Stimulated activated memory B cell treated with anti-CD40 and anti-IgM and Interleukin-4, amounts not matched to agents 10 μg/mL and 1 μg/mL and 100 μg/mL, for 72 hours (primary cell): ENCODE data around the gene BAHCC1.

Experiments
- ATAC-seq: fragments of 150-1000 bp; cut with Tn5 transposase; 2 replicates; pipeline ENCODE4 v1.10.0; 2021
- H3K27ac Mint-ChIP-seq: one replicate; pipeline ENCODE4 v1.8.0; 2022; ENCODE audit warnings: mild to moderate bottlenecking, mixed read lengths
- H3K27me3 Mint-ChIP-seq: one replicate; pipeline ENCODE4 v1.8.0; 2022; ENCODE audit warnings: mixed read lengths
- H3K36me3 Mint-ChIP-seq: one replicate; pipeline ENCODE4 v1.8.0; 2022; ENCODE audit warnings: mixed read lengths
- H3K4me1 Mint-ChIP-seq: one replicate; pipeline ENCODE4 v1.8.0; 2022; ENCODE audit warnings: mixed read lengths
- H3K4me3 Mint-ChIP-seq: one replicate; pipeline ENCODE4 v1.8.0; 2022; ENCODE audit warnings: mild to moderate bottlenecking, moderate library complexity, mixed read lengths
- H3K9me3 Mint-ChIP-seq: one replicate; pipeline ENCODE4 v1.8.0; 2022; ENCODE audit warnings: mixed read lengths

Gene BAHCC1

GRCh38 chr17:81389585-81389984, 5.7 kb upstream of the BAHCC1 start:
- no peaks in the 10 kb centered on the region for H3K9me3 Mint-ChIP-seq
- H3K27ac Mint-ChIP-seq, result no peak overlapping the region
- ATAC-seq, result no peak
- no peaks in the 10 kb centered on the region for H3K36me3 Mint-ChIP-seq
- H3K27me3 Mint-ChIP-seq, result peaks cover 87% of the 10 kb centered on the region
- peaks cover 12% of the 10 kb centered on the region for H3K4me1 Mint-ChIP-seq
- H3K4me3 Mint-ChIP-seq, result no peak overlapping the region

GRCh38 chr17:81390029-81390872, 5.0 kb upstream of the BAHCC1 start:
- peaks cover 82% of the 10 kb centered on the region for H3K27me3 Mint-ChIP-seq

GRCh38 chr17:81390873-81391255, 4.4 kb upstream of the BAHCC1 start:
- Mint-ChIP-seq H3K9me3 (no peaks in the 10 kb centered on the region), H3K4me1 (peaks cover 12% of the 10 kb centered on the region), H3K36me3 (no peaks in the 10 kb centered on the region), H3K27ac (no peak overlapping the region), H3K27me3 (peaks cover 76% of the 10 kb centered on the region), H3K4me3 (no peak overlapping the region)
- no peak for ATAC-seq

More at GRCh38 chr17:81390029-81390872, 5.0 kb upstream of the BAHCC1 start:
- ATAC-seq, result no peak
- Mint-ChIP-seq H3K4me1 (peaks cover 12% of the 10 kb centered on the region), H3K36me3 (no peaks in the 10 kb centered on the region), H3K9me3 (no peaks in the 10 kb centered on the region), H3K4me3 (no peak overlapping the region), H3K27ac (no peak overlapping the region)

- H3K27ac Mint-ChIP-seq, result no peak overlapping the region
- peaks cover 70% of the 10 kb centered on the region for H3K27me3 Mint-ChIP-seq
- no peak for ATAC-seq
- H3K36me3 Mint-ChIP-seq, result no peaks in the 10 kb centered on the region
- no peak overlapping the region for H3K4me3 Mint-ChIP-seq
- H3K9me3 Mint-ChIP-seq, result no peaks in the 10 kb centered on the region
- peaks cover 8% of the 10 kb centered on the region for H3K4me1 Mint-ChIP-seq
Measured at GRCh38 chr17:81391293-81391935, 3.8 kb upstream of the BAHCC1 start.

- Mint-ChIP-seq H3K4me1 (peaks cover 5% of the 10 kb centered on the region), H3K27ac (no peak overlapping the region), H3K27me3 (peaks cover 66% of the 10 kb centered on the region), H3K9me3 (no peaks in the 10 kb centered on the region), H3K4me3 (no peak overlapping the region), H3K36me3 (no peaks in the 10 kb centered on the region)
- no peak for ATAC-seq
Measured at GRCh38 chr17:81391936-81392908, 3.0 kb upstream of the BAHCC1 start.

GRCh38 chr17:81392909-81393654, 2.2 kb upstream of the BAHCC1 start:
- H3K36me3 Mint-ChIP-seq, result no peaks in the 10 kb centered on the region
- H3K4me3 Mint-ChIP-seq, result no peak overlapping the region
- ATAC-seq, result no peak
- H3K27ac Mint-ChIP-seq, result no peak overlapping the region
- H3K4me1 Mint-ChIP-seq, result peaks cover 5% of the 10 kb centered on the region
- peaks cover 65% of the 10 kb centered on the region for H3K27me3 Mint-ChIP-seq
- H3K9me3 Mint-ChIP-seq, result no peaks in the 10 kb centered on the region

- H3K9me3 Mint-ChIP-seq, result no peaks in the 10 kb centered on the region
- peaks cover 9% of the 10 kb centered on the region for H3K4me1 Mint-ChIP-seq
- H3K36me3 Mint-ChIP-seq, result no peaks in the 10 kb centered on the region
- peak overlapping the region; percentile 32 for H3K27ac Mint-ChIP-seq
- H3K4me3 Mint-ChIP-seq, result peak overlapping the region; percentile 29
- peaks cover 65% of the 10 kb centered on the region for H3K27me3 Mint-ChIP-seq
- ATAC-seq, result no peak
Measured at GRCh38 chr17:81393684-81394376, 1.4 kb upstream of the BAHCC1 start.

GRCh38 chr17:81394377-81394920, 808 bp upstream of the BAHCC1 start:
- ATAC-seq, result no peak
- Mint-ChIP-seq H3K27ac (peak overlapping the region; percentile 32), H3K4me1 (peaks cover 12% of the 10 kb centered on the region), H3K9me3 (no peaks in the 10 kb centered on the region), H3K4me3 (no peak overlapping the region), H3K36me3 (no peaks in the 10 kb centered on the region), H3K27me3 (peaks cover 63% of the 10 kb centered on the region)

GRCh38 chr17:81395600-81396277, 482 bp downstream of the BAHCC1 start:
- Mint-ChIP-seq H3K27ac (no peak overlapping the region), H3K4me3 (no peak overlapping the region), H3K36me3 (no peaks in the 10 kb centered on the region), H3K9me3 (no peaks in the 10 kb centered on the region), H3K4me1 (peaks cover 18% of the 10 kb centered on the region), H3K27me3 (peaks cover 61% of the 10 kb centered on the region)
- ATAC-seq, result no peak

- ATAC-seq, result no peak
- Mint-ChIP-seq H3K4me1 (peaks cover 20% of the 10 kb centered on the region), H3K27me3 (peaks cover 61% of the 10 kb centered on the region), H3K36me3 (no peaks in the 10 kb centered on the region), H3K9me3 (no peaks in the 10 kb centered on the region), H3K4me3 (no peak overlapping the region), H3K27ac (no peak overlapping the region)
Measured at GRCh38 chr17:81396278-81396721, 1.0 kb downstream of the BAHCC1 start.

GRCh38 chr17:81396722-81397313, 1.6 kb downstream of the BAHCC1 start:
- Mint-ChIP-seq H3K27ac (no peak overlapping the region), H3K4me3 (no peak overlapping the region)

GRCh38 chr17:81397314-81398175, 2.3 kb downstream of the BAHCC1 start:
- peaks cover 29% of the 10 kb centered on the region for H3K4me1 Mint-ChIP-seq
- no peaks in the 10 kb centered on the region for H3K9me3 Mint-ChIP-seq
- peaks cover 61% of the 10 kb centered on the region for H3K27me3 Mint-ChIP-seq
- ATAC-seq, result no peak
- H3K27ac Mint-ChIP-seq, result no peak overlapping the region
- no peaks in the 10 kb centered on the region for H3K36me3 Mint-ChIP-seq
- no peak overlapping the region for H3K4me3 Mint-ChIP-seq

More at GRCh38 chr17:81396722-81397313, 1.6 kb downstream of the BAHCC1 start:
- ATAC-seq, result no peak
- peaks cover 61% of the 10 kb centered on the region for H3K27me3 Mint-ChIP-seq
- peaks cover 25% of the 10 kb centered on the region for H3K4me1 Mint-ChIP-seq
- H3K9me3 Mint-ChIP-seq, result no peaks in the 10 kb centered on the region
- no peaks in the 10 kb centered on the region for H3K36me3 Mint-ChIP-seq
